H9 (cell line): ENCODE results near the gene AP4B1. TPM values are rescaled to one million over a fixed set of nuclear protein-coding genes. Genes with fewer than 3 reads are reported as not detected.

Experiments
- DNase-seq: peaks from one replicate; pipeline ENCODE4 v3.0.0-alpha.2; 2017
- H2AFZ ChIP-seq: one replicate; pipeline ENCODE4 v1.6.1; 2013; ENCODE audit warnings: mild to moderate bottlenecking, low read length, control low read depth, moderate library complexity
- H2AK5ac ChIP-seq: 2 replicates; pipeline ENCODE4 v1.6.1; 2013; ENCODE audit warnings: low read length, control low read depth, mixed read lengths; ENCODE audit not compliant: insufficient read length
- H2BK120ac ChIP-seq: one replicate; pipeline ENCODE4 v1.6.1; 2013; ENCODE audit warnings: low read depth, mild to moderate bottlenecking, low read length, control low read depth, inconsistent platforms; ENCODE audit not compliant: poor library complexity, severe bottlenecking
- H2BK12ac ChIP-seq: 2 replicates; pipeline ENCODE4 v1.6.1; 2013; ENCODE audit warnings: low read length, control low read depth, mixed read lengths, low read depth; ENCODE audit not compliant: insufficient read length
- H2BK15ac ChIP-seq: 2 replicates; pipeline ENCODE4 v1.6.1; 2013; ENCODE audit warnings: low read depth, low read length, control low read depth
- H2BK20ac ChIP-seq: one replicate; pipeline ENCODE4 v1.6.1; 2013; ENCODE audit warnings: low read depth, mild to moderate bottlenecking, low read length, control low read depth, inconsistent platforms; ENCODE audit not compliant: poor library complexity, severe bottlenecking
- H2BK5ac ChIP-seq: 2 replicates; pipeline ENCODE4 v1.6.1; 2013; ENCODE audit warnings: low read length, control low read depth, mixed read lengths; ENCODE audit not compliant: insufficient read length
- H3K14ac ChIP-seq: 2 replicates; pipeline ENCODE4 v1.6.1; 2013; ENCODE audit warnings: low read length, control low read depth; ENCODE audit not compliant: insufficient read depth
- H3K18ac ChIP-seq: 2 replicates; pipeline ENCODE4 v1.6.1; 2013; ENCODE audit warnings: low read depth, mild to moderate bottlenecking, mixed read lengths, low read length, control low read depth; ENCODE audit not compliant: insufficient read length
- H3K23ac ChIP-seq: 2 replicates; pipeline ENCODE4 v1.6.1; 2013; ENCODE audit warnings: low read length, control low read depth, mixed read lengths, low read depth; ENCODE audit not compliant: insufficient read length
- H3K23me2 ChIP-seq: 2 replicates; pipeline ENCODE4 v1.6.1; 2013; ENCODE audit warnings: low read depth, mild to moderate bottlenecking, mixed read lengths, low read length, control low read depth; ENCODE audit not compliant: insufficient read length, poor library complexity, severe bottlenecking
- H3K27ac ChIP-seq: 2 replicates; pipeline ENCODE4 v1.5.1; 2013; ENCODE audit warnings: low read length, control low read depth, mixed read lengths, low read depth; ENCODE audit not compliant: insufficient read length
- H3K27me3 ChIP-seq: 2 replicates; pipeline ENCODE4 v1.6.1; 2013; ENCODE audit warnings: low read length, control low read depth, inconsistent platforms; ENCODE audit not compliant: insufficient read depth
- H3K4ac ChIP-seq: 2 replicates; pipeline ENCODE4 v1.6.1; 2013; ENCODE audit warnings: low read depth, mild to moderate bottlenecking, control low read depth, inconsistent platforms, low read length, moderate library complexity
- H3K4me1 ChIP-seq: 2 replicates; pipeline ENCODE4 v1.6.1; 2013; ENCODE audit warnings: low read length, control low read depth, inconsistent platforms; ENCODE audit not compliant: insufficient read depth
- H3K4me2 ChIP-seq: 2 replicates; pipeline ENCODE4 v1.6.1; 2013; ENCODE audit warnings: low read length, control low read depth, mixed read lengths; ENCODE audit not compliant: insufficient read length, insufficient read depth
- H3K56ac ChIP-seq: 2 replicates; pipeline ENCODE4 v1.6.1; 2013; ENCODE audit warnings: low read depth, mild to moderate bottlenecking, mixed read lengths, low read length, control low read depth; ENCODE audit not compliant: insufficient read length
- H3K79me1 ChIP-seq: 2 replicates; pipeline ENCODE4 v1.6.1; 2013; ENCODE audit warnings: low read depth, mild to moderate bottlenecking, moderate library complexity, low read length, control low read depth, inconsistent platforms; ENCODE audit not compliant: insufficient read depth, poor library complexity, severe bottlenecking
- H3K79me2 ChIP-seq: 2 replicates; pipeline ENCODE4 v1.6.1; 2013; ENCODE audit warnings: low read length, control low read depth, inconsistent platforms; ENCODE audit not compliant: insufficient read depth
- H3K9ac ChIP-seq: 2 replicates; pipeline ENCODE4 v1.6.1; 2013; ENCODE audit warnings: low read length, control low read depth, mixed read lengths; ENCODE audit not compliant: insufficient read length; ENCODE audit errors: extremely low read depth
- H3K9me3 ChIP-seq: one replicate; pipeline ENCODE4 v1.6.1; 2013; ENCODE audit warnings: low read depth, low read length, inconsistent platforms; ENCODE audit not compliant: control insufficient read depth
- H3T11ph ChIP-seq: one replicate; pipeline ENCODE4 v1.6.1; 2013; ENCODE audit warnings: mild to moderate bottlenecking, low read length, control low read depth, inconsistent platforms
- H4K20me1 ChIP-seq: one replicate; pipeline ENCODE4 v1.6.1; 2013; ENCODE audit not compliant: control insufficient read depth, insufficient read length, insufficient read depth
- H4K5ac ChIP-seq: 2 replicates; pipeline ENCODE4 v1.6.1; 2013; ENCODE audit warnings: low read depth, mild to moderate bottlenecking, mixed read lengths, low read length, control low read depth; ENCODE audit not compliant: insufficient read length
- H4K8ac ChIP-seq: replicated peaks from 2 replicates; pipeline ENCODE4 v1.6.1; 2013; ENCODE audit warnings: low read length, control low read depth, mixed read lengths, low read depth; ENCODE audit not compliant: insufficient read length
- H4K91ac ChIP-seq: 2 replicates; pipeline ENCODE4 v1.6.1; 2013; ENCODE audit warnings: low read depth, mild to moderate bottlenecking, moderate library complexity, mixed read lengths, low read length, control low read depth; ENCODE audit not compliant: insufficient read length
- H3K27ac Mint-ChIP-seq, 3 experiments: 2 replicates in 2 of 3; 3 replicates in 1 of 3; pipeline ENCODE4 v1.8.0; 2020 to 2021; ENCODE audit warnings: mixed read lengths in 3 of 3, mild to moderate bottlenecking in 1 of 3, moderate library complexity in 1 of 3
- H3K27me3 Mint-ChIP-seq: 2 replicates; pipeline ENCODE4 v1.8.0; 2021; ENCODE audit warnings: low read depth, mild to moderate bottlenecking, moderate library complexity, mixed read lengths
- H3K36me3 Mint-ChIP-seq, 3 experiments: 2 replicates in 2 of 3; 3 replicates in 1 of 3; pipeline ENCODE4 v1.8.0; 2020 to 2021; ENCODE audit warnings: low read depth in 3 of 3, mixed read lengths in 3 of 3; ENCODE audit not compliant: insufficient read depth in 1 of 3
- H3K4me1 Mint-ChIP-seq, 2 experiments: 2 replicates each; pipeline ENCODE4 v1.8.0; 2020; ENCODE audit warnings: mixed read lengths in 2 of 2
- H3K4me3 Mint-ChIP-seq, 2 experiments: 2 replicates in 1 of 2; 3 replicates in 1 of 2; pipeline ENCODE4 v1.8.0; 2020 to 2021; ENCODE audit warnings: mild to moderate bottlenecking in 2 of 2, mixed read lengths in 2 of 2, moderate library complexity in 1 of 2
- H3K9me3 Mint-ChIP-seq, 2 experiments: 2 replicates in 1 of 2; 3 replicates in 1 of 2; pipeline ENCODE4 v1.8.0; 2020; ENCODE audit warnings: mild to moderate bottlenecking in 2 of 2, mixed read lengths in 2 of 2, moderate library complexity in 1 of 2
- CTCF ChIP-seq: fragments of 200-600 bp; sonication (generic); conservative IDR thresholded peaks from 3 replicates; pipeline ENCODE4 v1.8.0; 2021; ENCODE audit warnings: antibody characterized with exemption, mild to moderate bottlenecking
- WGBS: extraction: QIAGEN DNeasy Blood & Tissue Kit; methylation state at CpG from one replicate; pipeline ENCODE4 v1.1.7; 2013; ENCODE audit warnings: missing lambda C conversion rate, low lambda C conversion rate, mixed read lengths; ENCODE audit not compliant: insufficient read length; ENCODE audit errors: extremely low coverage; 5-methylcytosine and 5-hydroxymethylcytosine counted together
- total RNA-seq: library from RNA; stranded (reverse); gene quantifications from 2 replicates; pipeline ENCODE4 v1.2.1, GENCODE V29; 2021

The AP4B1 gene
- total RNA-seq, 1 experiment from 2014 or later, result 19.3 TPM

GRCh38 chr1:113890816-113891215, 13.8 kb downstream of the AP4B1 start:
- Histone ChIP-seq H2BK5ac (no peak overlapping the region), H2BK12ac (no peak overlapping the region), H3K27me3 (no peaks in the 10 kb centered on the region), H3K14ac (no peak overlapping the region), H2AK5ac (no peak overlapping the region), H3K56ac (no peak overlapping the region), H4K20me1 (no peaks in the 10 kb centered on the region), H3K79me2 (no peaks in the 10 kb centered on the region), H2BK20ac (no peak overlapping the region), H4K8ac (no peak overlapping the region), H4K5ac (no peak overlapping the region), H3K79me1 (no peaks in the 10 kb centered on the region), H3K23ac (no peak overlapping the region), H3K4me2 (no peak overlapping the region), H3K27ac (no peak overlapping the region), H3K18ac (no peak overlapping the region), H3K4me1 (no peaks in the 10 kb centered on the region), H3K23me2 (no peaks in the 10 kb centered on the region), H2BK120ac (no peak overlapping the region), H3K4ac (no peak overlapping the region), H2AFZ (no peak overlapping the region), H3K9ac (no peak overlapping the region), H2BK15ac (no peak overlapping the region), H3K9me3 (no peaks in the 10 kb centered on the region), H3T11ph (no peak overlapping the region), H4K91ac (no peak overlapping the region)
- peaks cover 0 to 3% (median 2%) of the 10 kb centered on the region in 3 experiments; a peak in 3 of 7 replicates for H3K36me3 Mint-ChIP-seq
- WGBS, result no CpG with 5 or more reads among the region's 2 CpGs
- H3K4me1 Mint-ChIP-seq, result no peaks in the 10 kb centered on the region
- TF ChIP-seq CTCF, result no peak
- no peak for DNase-seq
- H3K9me3 Mint-ChIP-seq, result no peaks in the 10 kb centered on the region
- no peaks in the 10 kb centered on the region for H3K27me3 Mint-ChIP-seq
- H3K4me3 Mint-ChIP-seq, result no peak overlapping the region
- no peak overlapping the region for H3K27ac Mint-ChIP-seq
